ENCODE data around the gene DSCAML1.
"Not testable (repeated sequence)": the region's sequence is repeated elsewhere in the genome, so short reads cannot be mapped to it uniquely, and the experiment has no call there.

DSCAML1 gene

DNA sequence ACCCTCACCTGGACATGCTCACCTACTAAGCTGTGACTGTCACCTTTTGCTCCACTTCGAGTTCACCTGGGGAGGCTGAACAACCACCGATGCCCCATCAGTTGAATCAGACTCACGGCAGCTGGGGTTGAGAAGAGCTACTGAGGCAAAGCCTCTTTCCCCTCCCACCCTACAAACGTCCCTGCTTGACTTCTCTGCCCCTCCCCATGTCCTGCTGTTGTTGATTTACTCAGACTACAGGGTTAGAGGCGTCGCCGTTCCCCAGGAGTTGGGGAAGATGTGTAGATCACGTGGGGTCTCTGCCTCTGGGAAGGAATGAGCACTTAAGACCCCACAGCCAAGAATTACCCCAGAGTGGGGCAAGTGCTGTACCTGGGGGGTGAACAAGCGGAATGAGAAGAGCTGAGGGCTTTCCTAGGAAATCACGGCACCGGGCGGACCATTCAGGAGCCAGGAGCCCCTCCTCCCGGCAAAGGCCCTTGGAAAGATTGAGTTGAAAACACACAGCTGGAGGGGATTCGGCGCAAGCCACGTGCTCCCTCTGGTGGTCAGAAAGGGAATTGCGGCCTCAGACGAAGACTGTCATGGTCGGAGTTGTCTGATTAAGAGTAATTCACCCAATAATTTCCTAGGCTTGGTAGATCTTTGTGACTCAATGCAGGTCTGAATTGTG, 20.5 kb upstream of the DSCAML1 start:
- peak; percentile 83 for DNase-seq

DNA sequence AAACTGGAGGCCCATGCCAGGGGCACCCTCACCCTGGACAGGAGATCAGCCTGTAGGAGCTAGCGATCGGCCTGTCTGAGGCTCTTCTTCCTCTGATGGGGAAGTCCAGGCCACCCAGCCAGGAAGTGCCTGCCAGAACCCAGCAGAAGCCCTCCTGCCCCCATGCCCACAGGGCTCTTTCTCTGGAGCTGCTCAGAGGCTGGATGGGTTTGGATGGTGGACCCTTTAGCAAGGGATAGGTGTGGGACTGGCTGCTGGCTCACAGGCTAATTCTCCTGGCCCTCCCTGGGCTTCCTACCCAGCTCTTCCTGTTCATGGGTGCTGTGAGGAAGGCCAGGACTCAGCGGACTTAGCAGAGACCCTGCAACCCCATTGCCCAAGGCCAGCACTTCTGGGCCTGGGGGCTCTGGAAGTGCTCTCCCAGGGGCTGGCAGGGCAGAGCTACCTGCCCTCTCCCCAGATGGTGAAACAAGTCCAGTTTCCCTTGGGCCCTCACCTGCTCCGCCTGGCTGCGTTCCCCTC, 19.9 kb upstream of the DSCAML1 start:
- DNase-seq, result no peak

DNA sequence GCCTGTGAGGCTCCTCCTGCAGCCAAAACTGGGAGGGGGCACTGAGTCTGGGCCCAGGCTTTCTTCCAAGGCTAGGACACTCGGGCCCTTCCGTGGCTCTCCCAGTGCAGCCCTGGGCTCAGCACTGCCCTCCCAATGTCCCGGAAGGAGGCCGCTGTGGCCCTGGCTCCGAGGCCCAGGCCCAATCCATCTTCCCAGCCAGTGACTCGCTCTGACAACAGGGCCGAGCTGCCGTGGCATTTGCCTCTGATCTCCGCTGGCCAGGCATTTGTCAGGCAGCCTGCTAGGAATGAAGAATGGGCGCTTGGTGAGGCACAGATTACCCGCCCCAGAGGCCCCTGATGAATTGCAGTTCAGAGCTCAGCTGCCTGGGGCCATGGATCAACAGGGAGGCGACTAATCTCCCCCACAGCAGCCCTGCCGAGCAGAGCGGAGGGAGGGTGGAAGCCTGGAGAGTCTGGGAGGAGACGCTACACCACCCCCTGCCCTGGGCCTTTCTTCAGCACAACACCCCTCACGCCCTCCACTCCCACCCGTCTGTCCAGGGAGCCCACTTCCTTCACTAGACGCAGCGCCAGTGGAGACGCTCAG, 19.2 kb upstream of the DSCAML1 start:
- DNase-seq, result no peak

DNA sequence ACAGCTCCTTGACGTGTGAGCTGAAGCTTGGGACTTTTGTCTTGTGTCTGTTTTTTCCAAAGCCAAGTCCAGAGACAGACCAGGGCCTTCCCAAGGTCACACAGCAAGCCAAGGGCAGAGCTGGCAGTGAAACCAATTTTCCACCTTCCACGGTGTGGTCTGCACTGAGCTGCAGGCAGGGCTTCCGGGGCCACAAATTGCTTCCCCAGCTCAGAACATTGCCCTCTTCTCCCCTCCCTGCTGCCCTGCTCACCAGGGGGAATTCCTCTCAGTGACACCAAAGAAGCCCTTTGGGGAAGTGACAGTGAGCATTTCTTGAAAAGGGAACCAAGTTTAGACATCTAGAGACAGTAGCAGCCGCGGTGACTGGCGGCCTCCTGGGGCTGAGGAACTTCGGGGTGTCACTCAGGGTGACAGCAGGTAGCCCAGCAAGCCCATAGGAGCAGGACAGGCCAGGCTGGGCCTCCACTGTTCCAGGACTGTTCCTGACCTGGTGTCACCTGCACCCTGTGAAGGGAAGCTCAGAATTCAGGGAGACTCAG, 18.3 kb upstream of the DSCAML1 start:
- peak; percentile 56 for DNase-seq

DNA sequence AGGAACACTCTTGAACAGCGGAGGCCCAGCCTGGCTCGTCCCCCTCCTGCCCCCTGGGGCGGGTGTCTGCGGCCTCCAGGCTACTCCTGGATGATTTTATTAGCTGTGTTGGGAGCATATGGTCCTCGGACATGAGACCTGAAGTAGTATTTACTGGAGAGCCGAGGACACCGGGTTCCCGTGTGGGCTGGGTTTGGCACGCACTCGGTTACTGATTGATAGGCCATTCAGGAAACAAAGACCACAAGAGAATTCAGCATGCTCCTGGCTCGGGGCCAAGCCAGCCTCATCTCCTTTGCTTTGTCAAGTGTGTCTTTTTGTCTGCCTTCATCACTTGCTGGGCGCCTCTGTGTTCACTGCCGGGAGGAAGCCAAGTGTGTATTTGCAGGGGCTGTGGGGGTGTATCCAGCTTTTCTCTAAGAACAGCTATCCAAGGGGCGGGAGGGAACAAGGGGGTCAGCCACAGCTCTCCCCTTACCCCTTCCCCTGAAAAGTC, 17.8 kb upstream of the DSCAML1 start:
- peak; percentile 80 for DNase-seq

DNA sequence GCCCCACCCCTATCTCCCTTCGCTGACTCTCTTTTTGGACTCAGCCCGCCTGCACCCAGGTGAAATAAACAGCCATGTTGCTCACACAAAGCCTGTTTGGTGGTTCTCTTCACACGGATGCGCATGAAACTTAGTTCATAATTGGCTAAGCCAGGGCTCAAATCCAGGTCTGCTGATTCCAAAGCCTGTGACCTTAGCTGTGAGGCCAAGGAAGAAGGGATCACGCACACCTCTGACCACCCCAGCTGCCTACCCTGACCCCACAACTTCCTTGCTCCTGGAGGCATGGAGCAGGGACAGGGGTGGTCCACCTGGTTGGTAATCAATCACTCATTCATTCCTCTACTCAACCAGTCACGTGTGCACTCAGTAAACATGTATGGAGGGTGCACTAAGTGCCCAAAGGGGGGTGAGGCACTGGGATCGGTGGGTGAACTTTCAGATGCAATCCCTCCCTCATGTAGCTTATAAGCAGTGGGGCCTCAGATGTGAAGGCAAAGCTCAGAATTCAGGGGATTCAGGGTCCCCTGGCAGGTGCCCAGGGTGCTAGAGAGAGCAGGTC, 17.3 kb upstream of the DSCAML1 start:
- no peak for DNase-seq

DNA sequence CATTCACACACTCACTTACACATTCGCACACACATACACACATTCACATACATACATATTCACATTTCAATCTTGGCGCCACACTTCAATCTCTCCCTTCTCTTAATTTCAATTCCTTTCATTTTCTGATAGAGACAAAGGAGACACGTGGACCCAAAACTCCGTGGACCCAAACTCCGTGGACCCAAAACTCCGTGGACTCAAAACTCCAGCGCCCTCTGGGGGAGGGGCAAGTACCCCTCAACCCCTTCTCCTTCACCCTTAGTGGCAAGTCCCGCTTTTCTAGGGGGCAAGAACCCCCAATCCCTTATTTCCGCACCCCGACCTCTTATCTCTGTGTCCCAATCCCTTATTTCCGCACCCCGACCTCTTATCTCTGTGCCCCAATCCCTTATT, 13.0 kb upstream of the DSCAML1 start:
- DNase-seq, result not testable (repeated sequence)

DNA sequence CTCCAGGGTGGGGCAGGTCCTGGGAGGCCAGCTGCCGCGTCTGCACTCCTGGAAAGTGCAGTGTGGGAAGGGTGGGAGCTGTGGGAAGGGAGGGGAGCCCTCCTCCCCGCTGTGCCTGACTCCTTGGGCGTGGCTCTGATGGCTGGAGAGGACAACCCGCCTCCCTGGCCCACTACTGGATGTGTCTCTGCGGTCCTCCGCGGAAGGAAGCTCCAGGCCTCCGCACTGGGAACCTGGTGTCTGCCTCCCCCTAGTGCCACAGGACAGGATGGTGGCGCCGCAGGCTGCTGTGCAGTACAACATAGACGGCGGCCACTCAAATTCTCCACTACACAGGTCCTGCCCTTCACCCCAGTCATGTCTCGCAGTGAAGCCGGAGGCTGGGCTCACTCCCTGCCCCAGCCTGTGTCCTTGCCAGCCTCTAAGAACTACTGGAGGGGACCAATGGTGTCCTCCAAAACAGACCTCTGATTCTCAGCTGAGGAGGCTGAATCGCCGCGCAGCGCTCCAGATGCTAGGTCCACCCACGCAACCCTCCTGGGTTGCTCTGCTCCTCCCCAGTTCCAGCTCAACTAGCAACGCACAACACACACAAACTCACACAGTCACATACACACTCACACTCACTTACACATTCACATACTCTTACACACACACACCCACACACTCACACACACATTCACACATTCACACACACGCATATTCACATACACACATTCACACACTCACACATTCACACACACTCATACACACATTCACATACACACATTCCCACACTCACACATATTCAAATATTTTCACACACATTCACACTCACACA, 12.4 kb upstream of the DSCAML1 start:
- DNase-seq, result no peak

DNA sequence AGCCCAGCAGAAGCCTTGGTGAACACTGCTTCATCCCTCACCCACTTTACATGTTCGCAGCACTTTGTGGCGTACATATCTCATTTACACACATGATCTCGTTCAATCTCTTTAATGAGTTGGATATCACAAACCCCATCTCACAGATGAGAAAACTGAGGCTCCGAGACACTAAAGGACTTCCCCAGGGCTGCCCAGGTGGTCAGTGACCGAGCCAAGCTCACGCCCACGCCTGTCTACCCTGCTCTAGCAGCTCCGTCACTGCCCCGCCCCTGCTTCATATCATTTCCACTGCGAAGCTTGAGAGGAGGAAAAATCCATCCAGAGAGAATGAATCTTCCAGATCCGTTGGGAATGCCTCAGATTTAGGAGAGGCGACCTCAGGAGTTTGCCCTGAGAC, 11.8 kb upstream of the DSCAML1 start:
- DNase-seq, result no peak

DNA sequence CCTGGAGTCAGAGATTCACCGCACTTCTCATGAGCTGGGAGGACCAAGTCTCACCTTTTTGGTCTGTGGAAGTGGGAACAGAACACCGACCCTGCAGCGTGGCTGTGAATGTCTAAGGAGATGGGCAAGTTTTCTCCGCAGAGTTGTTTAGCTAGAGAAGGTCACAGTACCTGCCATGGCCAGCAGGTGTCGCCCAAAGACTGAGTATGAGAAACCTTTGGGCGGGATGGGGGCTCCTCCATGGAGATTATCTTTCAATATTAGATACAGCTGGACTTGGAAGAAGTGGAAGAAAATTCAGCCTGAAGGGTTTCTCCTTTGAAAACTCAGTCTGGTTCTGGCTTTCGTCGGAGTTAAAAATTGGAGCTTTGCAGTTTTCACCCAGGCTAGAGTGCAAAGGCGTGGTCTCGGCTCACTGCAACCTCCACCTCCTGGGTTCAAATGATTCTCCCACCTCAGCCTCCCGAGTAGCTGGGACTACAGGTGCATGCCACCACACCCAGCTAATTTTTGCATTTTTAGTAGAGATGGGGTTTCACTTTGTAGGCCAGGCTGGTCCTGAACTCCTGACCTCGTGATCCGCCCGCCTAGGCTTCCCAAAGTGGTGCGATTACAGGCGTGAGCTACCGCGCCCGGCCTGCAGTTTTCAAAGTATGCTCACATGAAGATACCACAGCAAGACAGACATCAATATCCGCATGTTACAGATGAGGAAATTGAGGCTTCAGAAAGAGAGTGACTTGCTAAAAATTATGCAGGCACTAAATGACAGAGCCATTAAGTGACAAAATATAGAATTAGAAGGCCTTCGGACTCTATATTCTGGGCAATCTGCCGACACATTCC, 10.7 kb upstream of the DSCAML1 start:
- peak; percentile 78 for DNase-seq

DNA sequence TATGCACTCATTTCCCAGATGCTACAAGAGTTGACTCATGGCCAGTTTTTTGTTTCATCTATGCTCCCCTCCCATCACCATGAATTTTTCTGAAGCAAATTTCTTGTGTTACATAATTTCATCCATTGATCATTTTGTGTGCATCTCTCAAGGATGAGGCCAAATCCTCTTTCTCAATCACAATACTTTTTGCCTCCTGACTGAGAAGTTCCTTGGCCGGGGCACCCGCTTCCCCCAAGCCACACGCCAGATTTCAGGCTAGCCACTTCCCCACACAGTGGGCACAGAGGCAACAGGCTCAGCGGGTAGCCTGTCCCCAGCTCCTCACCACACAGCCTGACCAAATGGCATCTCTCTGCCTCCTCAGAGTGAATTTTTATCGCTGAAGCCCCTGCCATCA, 9.8 kb upstream of the DSCAML1 start:
- DNase-seq, result no peak

DNA sequence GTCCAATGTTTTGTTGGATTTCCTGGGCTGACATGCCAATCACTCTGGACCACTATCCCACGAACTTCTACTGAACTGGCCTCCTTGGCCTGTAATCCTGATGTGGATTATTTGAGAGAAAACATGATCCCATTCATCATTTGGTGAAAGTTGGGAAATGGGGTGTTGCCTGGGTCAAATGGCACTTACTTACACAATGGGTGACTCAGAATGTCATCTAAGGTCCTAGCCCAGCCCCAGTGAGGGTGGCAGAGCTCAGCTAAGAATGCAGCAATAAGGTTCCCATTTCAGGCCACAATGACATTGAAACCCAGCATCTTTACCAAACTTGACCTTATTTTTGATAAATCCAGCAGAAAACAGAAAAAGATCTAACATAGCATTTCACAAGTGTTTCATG, 8.0 kb upstream of the DSCAML1 start:
- DNase-seq, result no peak

DNA sequence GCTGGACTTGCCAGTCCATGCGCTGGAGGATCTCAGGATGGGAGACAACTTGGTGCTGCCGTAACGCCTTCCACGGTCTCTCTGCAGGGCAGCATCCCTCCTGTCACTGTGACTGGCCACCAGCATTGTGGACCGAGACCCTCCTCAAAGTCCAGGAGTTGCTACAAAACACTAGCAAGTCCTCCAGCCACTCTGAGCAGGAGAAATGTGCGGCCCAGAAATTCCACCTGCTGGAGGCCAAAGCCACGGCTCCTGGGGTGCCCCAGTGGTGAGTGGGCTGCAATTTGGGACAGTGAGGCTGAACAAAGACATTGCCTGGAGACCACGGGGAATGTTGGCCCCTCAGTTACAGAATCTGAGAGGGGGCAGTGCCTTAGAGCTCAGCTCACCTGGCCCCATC, 6.9 kb upstream of the DSCAML1 start:
- no peak for DNase-seq

DNA sequence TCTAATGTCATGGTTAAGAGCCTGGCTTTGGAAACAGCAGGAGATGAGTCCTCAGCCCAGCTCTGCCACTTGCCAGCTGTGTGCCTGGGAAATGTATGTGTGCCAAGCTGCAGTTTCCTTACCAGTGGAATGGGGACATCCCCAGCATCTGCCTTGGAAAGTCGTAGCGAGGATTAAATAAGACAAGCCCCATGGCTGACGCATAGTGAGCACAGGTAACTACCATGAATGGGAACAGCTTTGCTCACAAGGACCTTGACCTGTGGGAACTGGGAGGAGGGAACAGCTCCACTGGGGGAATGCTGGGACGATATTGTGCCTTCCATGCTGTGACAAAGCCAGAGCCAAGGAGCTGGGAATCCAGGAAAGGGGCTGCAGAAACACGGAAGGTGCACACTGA, 2.6 kb upstream of the DSCAML1 start:
- no peak for DNase-seq

DNA sequence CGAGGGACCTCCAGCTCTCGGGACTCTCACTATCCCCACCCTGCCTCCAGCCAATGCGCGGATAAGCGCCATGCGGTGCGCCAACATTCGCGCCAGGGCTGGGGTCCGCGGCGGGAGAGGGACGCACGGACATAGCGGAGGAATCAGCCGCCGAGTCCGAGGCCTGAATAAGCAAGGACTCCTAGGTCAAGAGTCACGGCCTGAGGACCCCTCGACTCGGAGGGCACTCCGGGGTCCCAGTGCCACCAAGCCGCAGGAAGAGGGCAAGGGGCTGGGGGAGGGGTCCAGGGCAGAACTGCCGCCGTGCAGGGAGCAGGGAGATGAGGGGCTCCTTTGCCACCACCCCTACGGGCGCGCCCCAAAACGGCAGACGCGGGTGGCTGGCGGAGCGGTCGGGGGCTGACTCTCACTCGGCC, 552 bp downstream of the DSCAML1 start:
- DNase-seq, result no peak

DNA sequence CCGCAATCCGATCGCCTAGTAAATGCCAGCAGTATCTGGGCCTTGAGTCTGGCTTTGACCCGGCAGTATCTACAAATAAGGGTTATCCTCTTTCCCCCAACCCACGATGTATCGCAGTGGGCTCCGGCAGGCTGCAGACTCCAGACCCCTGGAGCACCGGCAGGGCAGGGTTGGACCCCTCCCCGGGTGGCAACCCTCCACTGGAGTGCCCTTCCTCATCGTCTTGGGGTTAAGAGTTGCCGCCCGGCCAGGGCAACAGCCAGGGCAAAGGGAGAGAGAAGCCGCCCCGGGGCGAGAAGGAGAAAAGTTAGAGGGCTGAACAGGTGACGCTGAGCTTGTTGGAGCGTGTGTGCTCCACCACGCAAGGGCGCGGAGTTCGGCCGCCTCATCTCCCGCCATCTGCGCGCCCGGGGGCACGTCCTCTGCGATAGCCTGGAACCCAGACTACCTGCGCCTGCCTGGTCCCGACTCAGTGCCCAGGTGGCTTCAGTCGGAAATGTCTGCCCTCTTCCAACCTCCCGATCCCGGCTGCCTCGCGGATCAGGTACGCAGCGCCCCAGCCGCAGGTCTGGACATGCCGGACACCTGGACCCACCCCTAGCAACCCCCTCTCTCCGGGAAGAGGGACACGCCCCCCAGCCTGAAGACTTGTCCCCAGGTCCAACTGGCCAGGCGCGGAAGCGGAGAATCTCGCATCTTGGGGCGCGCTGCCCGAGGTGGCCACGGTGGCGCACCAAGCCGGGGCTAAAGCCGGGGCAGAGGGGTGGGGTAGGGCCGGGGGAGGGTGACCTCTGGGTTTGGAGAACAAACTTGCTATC, 1.2 kb downstream of the DSCAML1 start:
- DNase-seq, result no peak

DNA sequence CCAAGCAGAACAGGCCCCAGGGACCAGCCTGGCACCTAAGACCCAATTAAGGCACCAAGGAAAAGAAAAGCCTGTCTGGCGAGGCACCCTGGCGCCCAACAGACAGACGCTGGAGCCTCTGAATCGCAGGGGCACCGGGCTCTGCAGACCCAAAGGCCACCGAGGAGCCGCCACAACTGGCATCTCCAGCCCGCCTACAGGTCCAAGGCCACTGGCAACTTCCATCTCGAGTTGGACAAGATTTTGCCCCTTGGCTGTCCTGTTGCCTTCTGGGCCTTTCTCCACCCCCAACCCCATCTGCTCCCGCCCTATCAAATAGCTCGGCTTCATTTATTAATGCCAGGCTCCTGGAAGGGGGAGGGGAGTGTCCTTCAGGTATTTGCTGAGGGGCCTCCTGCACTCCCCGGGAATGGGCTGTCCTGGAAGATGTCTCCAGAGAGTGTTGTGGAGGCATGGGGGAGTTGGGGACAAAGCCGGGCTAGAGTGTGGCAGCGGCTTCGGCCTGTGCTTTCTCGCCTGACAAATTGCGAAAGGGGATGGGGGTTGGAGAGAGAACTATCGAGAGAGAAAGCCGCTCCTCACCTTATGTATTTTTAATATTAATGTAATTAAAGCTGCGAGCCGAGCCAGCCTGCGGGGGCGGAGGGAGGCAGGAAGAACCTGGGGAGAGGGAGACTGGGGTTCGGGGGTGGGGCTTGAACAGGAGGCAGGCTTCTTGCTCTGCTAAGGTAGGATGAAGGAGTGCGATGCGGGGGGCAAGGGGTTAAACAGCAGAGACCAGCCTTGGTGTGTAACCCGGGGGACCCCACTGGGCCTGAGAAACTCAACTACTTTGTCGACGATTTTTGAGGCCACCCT, 2.0 kb downstream of the DSCAML1 start:
- DNase-seq, result no peak

DNA sequence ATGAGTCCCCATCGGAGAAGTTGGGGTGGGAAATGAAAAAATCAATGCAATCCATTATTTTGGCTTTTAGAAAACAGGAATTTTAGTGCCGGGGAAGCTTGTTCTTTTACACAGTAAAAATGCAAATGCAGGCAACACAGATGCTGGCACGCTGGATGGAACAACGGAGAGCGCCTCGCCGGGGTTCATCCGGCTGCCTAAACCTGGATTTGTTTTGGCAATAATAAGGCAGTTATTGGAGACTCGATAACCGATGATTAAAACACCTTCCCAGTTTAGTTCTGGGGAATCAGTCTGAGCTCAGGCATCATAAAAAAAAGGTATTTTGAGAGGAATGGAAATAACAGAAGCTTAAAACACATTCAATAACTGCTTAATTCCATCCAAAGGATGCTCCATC, 2.9 kb downstream of the DSCAML1 start:
- no peak for DNase-seq

DNA sequence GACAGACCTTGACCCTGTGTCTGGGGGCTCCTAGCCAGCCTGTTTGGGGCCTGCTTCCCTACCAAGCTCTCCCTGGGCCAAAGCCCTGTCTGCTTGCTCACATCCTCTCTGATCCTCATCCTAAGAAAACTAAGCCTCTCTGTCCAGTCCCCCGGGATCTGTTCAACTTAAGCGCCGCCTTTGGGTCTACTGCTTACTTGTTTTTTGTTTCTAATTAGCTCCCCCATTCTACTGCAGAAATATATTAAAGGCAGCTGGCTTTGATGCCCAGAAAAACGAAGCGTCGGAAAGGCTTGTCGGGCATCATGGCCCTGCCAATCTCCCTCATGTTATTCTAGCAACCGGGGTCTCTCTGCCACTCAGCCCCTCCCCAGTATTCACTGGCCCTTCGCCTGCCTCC, 3.4 kb downstream of the DSCAML1 start:
- no peak for DNase-seq

DNA sequence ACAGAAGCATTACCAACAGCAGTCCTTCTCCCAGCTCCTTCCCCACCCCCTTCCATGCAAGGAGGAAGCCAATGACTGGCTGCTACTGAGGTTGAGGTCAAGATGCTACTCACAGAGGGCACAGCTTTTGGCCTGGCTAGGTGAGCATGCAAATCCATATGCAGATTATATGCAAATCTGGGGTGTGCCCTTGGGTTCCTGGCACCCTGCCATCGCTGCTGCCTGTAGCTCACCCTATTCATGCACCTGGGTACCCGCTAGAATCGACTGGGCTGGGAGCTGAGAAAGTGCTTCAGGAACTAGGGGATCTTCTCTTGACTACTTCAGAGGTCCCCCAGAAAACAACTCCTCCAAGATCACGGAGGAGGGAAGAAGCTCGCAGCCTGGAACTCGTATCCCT, 4.0 kb downstream of the DSCAML1 start:
- DNase-seq, result no peak

Measured in T-helper 9 cell (primary cell).